Neural progenitor cell (in vitro differentiated cells): ENCODE measurements around the gene SGSM1.

Experiments used
- EZH2 ChIP-seq: fragments of 200-600 bp; sonication (generic); IDR thresholded peaks from 2 replicates; pipeline ENCODE4 v1.6.1; 2017; ENCODE audit warnings: antibody characterized with exemption, mild to moderate bottlenecking, moderate library complexity
- TF ChIP-seq, protein P1 (sequence below): fragments of 200-600 bp; sonication (generic); IDR thresholded peaks from 2 replicates; pipeline ENCODE4 v1.5.1; 2017; ENCODE audit warnings: antibody characterized with exemption, mild to moderate bottlenecking

DNA sequence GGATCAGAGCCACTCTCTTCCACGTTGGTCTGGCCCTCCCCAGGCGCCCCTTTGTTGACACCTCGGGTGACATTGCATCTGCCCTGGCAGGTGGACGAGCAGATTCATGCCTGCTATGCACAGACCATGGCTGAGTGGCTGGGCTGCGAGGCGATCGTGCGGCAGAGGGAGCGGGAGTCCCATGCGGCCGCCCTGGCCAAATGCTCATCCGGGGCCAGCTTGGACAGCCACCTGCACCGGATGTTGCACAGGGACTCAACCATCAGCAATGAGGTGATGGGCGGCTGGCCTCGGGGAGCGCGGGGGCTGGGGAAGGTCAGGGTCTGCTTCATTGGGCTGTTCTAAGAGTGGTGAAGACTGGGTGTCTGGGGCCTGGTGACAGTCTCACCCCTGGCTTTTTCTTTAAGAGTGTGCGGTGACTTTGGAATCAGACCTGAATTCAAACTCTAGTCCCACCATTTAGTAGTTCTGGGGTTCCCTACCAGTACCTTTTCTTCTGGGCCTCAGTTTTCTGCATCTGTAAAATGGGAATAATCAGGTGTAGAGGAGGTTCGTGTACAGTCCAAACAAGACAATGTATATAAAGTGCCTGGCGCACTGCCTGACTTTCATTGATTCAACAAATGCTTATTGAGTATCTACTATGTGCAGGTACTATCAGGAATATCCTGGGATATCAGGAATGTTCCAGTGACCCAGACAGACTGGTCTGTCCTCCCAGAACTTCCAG is 87.5 kb downstream of the SGSM1 start:
- no peak for TF ChIP-seq EZH2
- TF ChIP-seq, protein P1, sequence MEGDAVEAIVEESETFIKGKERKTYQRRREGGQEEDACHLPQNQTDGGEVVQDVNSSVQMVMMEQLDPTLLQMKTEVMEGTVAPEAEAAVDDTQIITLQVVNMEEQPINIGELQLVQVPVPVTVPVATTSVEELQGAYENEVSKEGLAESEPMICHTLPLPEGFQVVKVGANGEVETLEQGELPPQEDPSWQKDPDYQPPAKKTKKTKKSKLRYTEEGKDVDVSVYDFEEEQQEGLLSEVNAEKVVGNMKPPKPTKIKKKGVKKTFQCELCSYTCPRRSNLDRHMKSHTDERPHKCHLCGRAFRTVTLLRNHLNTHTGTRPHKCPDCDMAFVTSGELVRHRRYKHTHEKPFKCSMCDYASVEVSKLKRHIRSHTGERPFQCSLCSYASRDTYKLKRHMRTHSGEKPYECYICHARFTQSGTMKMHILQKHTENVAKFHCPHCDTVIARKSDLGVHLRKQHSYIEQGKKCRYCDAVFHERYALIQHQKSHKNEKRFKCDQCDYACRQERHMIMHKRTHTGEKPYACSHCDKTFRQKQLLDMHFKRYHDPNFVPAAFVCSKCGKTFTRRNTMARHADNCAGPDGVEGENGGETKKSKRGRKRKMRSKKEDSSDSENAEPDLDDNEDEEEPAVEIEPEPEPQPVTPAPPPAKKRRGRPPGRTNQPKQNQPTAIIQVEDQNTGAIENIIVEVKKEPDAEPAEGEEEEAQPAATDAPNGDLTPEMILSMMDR: no peak
